HepG2 (cell line): ENCODE measurements around the gene RPS15A. TPM values are rescaled to one million over a fixed set of nuclear protein-coding genes. Genes with fewer than 3 reads are reported as not detected.

Source experiments
- ERF ChIP-seq: IDR thresholded peaks from 2 replicates; pipeline ENCODE4 v1.6.1; 2018; ENCODE audit warnings: missing biosample characterization, missing genetic modification reagents
- FIP1L1 ChIP-seq: fragments of 200-400 bp; formaldehyde crosslinking; IDR thresholded peaks from 2 replicates; pipeline ENCODE4 v1.6.1; 2018; ENCODE audit warnings: low read depth, mild to moderate bottlenecking, low read length, moderate library complexity, borderline replicate concordance; ENCODE audit not compliant: insufficient read depth
- GPN1 ChIP-seq: sonication (generic); formaldehyde crosslinking; IDR thresholded peaks from 2 replicates; pipeline ENCODE4 v1.5.1; 2020; ENCODE audit warnings: missing genetic modification reagents, borderline replicate concordance
- IKZF4 ChIP-seq: sonication (generic); formaldehyde crosslinking; IDR thresholded peaks from 2 replicates; pipeline ENCODE4 v1.5.1; 2020; ENCODE audit warnings: borderline replicate concordance, mild to moderate bottlenecking, low read depth, missing genetic modification reagents; ENCODE audit errors: not compliant biosample characterization
- JUND ChIP-seq: sonication (generic); formaldehyde crosslinking; IDR thresholded peaks from 2 replicates; pipeline ENCODE4 v1.8.0; 2022; ENCODE audit warnings: mild to moderate bottlenecking, missing genetic modification reagents
- MAFG ChIP-seq: sonication (generic); formaldehyde crosslinking; IDR thresholded peaks from 2 replicates; pipeline ENCODE4 v1.5.1; 2020; ENCODE audit warnings: mild to moderate bottlenecking, missing genetic modification reagents
- MTF2 ChIP-seq: sonication (generic); formaldehyde crosslinking; IDR thresholded peaks from 2 replicates; pipeline ENCODE4 v1.5.0; 2020; ENCODE audit warnings: missing genetic modification reagents, borderline replicate concordance
- ONECUT2 ChIP-seq: sonication (generic); formaldehyde crosslinking; IDR thresholded peaks from 2 replicates; pipeline ENCODE4 v1.4.0; 2020; ENCODE audit warnings: missing genetic modification reagents
- RELA ChIP-seq: sonication (generic); formaldehyde crosslinking; IDR thresholded peaks from 2 replicates; pipeline ENCODE4 v1.4.0; 2020; ENCODE audit warnings: missing genetic modification reagents
- SP140L ChIP-seq: sonication (generic); formaldehyde crosslinking; IDR thresholded peaks from 2 replicates; pipeline ENCODE4 v1.4.0; 2020; ENCODE audit warnings: missing genetic modification reagents, borderline replicate concordance
- WIZ ChIP-seq: sonication (generic); formaldehyde crosslinking; IDR thresholded peaks from 2 replicates; pipeline ENCODE4 v1.5.1; 2020; ENCODE audit warnings: mild to moderate bottlenecking, missing genetic modification reagents
- ZBTB1 ChIP-seq: sonication (generic); formaldehyde crosslinking; IDR thresholded peaks from 2 replicates; pipeline ENCODE4 v1.4.0; 2020; ENCODE audit warnings: missing genetic modification reagents, borderline replicate concordance
- ZNF24 ChIP-seq: fragments of 450-650 bp; IDR thresholded peaks from 2 replicates; pipeline ENCODE4 v1.6.1; 2017; ENCODE audit warnings: antibody characterized with exemption, mild to moderate bottlenecking
- ZNF34 ChIP-seq: sonication (generic); formaldehyde crosslinking; IDR thresholded peaks from 2 replicates; pipeline ENCODE4 v1.4.0; 2020; ENCODE audit warnings: mild to moderate bottlenecking, missing genetic modification reagents, borderline replicate concordance
- ZNF383 ChIP-seq: sonication (generic); formaldehyde crosslinking; IDR thresholded peaks from 2 replicates; pipeline ENCODE4 v1.4.0; 2020; ENCODE audit warnings: missing genetic modification reagents, mild to moderate bottlenecking, borderline replicate concordance
- ZNF747 ChIP-seq: sonication (generic); formaldehyde crosslinking; IDR thresholded peaks from 2 replicates; pipeline ENCODE4 v1.8.1; 2023; ENCODE audit warnings: missing genetic modification reagents, mild to moderate bottlenecking, borderline replicate concordance
- polyA plus RNA-seq, 8 experiments: library from polyadenylated mRNA; depleted of rRNA in 3 of 8; stranded (reverse) in 7 of 8; unstranded in 1 of 8; fragments of >200 nt; fragmentation: Illumina TruSeq in 4 of 8; extraction: Trizol in 4 of 8; gene quantifications; 2 replicates each; pipeline versions ENCODE4 v1.2.1 to v1.2.3, GENCODE V29; 2011 to 2016; ENCODE audit warnings: low read depth in 4 of 8, missing spikeins in 1 of 8, mixed read lengths in 1 of 8; ENCODE audit not compliant: insufficient read depth in 1 of 8
- total RNA-seq, 5 experiments: library from RNA; depleted of rRNA; stranded (reverse); fragments of >200 nt; fragmentation: Illumina TruSeq; extraction: Trizol; gene quantifications; 2 replicates each; pipeline ENCODE4 v1.2.3, GENCODE V29; 2016; ENCODE audit warnings: low read depth in 1 of 5
- TF ChIP-seq, protein P1 (sequence below): sonication (generic); formaldehyde crosslinking; IDR thresholded peaks from 2 replicates; pipeline ENCODE4 v1.8.1; 2023; ENCODE audit warnings: missing genetic modification reagents, inconsistent platforms, borderline replicate concordance
- TF ChIP-seq, protein P2 (sequence below), 2 experiments: fragments of 450-650 bp in 1 of 2; sonication (generic) in 1 of 2; formaldehyde crosslinking; IDR thresholded peaks; 2 replicates each; pipeline versions ENCODE4 v1.5.0 to v1.8.0; 2020 to 2022; ENCODE audit warnings: mild to moderate bottlenecking in 1 of 2, missing genetic modification reagents in 1 of 2
- TF ChIP-seq, protein P3 (sequence below): IDR thresholded peaks from 2 replicates; pipeline ENCODE4 v1.6.1; 2016; ENCODE audit warnings: control low read depth
- TF ChIP-seq, protein P4 (sequence below): sonication (generic); formaldehyde crosslinking; IDR thresholded peaks from 2 replicates; pipeline ENCODE4 v1.4.0; 2020; ENCODE audit warnings: missing genetic modification reagents, borderline replicate concordance
- TF ChIP-seq, protein P5 (sequence below): fragments of 450-650 bp; IDR thresholded peaks from 2 replicates; pipeline ENCODE4 v1.6.1; 2017

Gene RPS15A
- total and polyA plus RNA-seq, 2 of the 13 experiments (the other 11 are each of a cell fraction or from before 2014, with no cell fraction given), result 5,489 to 9,457 TPM

DNA sequence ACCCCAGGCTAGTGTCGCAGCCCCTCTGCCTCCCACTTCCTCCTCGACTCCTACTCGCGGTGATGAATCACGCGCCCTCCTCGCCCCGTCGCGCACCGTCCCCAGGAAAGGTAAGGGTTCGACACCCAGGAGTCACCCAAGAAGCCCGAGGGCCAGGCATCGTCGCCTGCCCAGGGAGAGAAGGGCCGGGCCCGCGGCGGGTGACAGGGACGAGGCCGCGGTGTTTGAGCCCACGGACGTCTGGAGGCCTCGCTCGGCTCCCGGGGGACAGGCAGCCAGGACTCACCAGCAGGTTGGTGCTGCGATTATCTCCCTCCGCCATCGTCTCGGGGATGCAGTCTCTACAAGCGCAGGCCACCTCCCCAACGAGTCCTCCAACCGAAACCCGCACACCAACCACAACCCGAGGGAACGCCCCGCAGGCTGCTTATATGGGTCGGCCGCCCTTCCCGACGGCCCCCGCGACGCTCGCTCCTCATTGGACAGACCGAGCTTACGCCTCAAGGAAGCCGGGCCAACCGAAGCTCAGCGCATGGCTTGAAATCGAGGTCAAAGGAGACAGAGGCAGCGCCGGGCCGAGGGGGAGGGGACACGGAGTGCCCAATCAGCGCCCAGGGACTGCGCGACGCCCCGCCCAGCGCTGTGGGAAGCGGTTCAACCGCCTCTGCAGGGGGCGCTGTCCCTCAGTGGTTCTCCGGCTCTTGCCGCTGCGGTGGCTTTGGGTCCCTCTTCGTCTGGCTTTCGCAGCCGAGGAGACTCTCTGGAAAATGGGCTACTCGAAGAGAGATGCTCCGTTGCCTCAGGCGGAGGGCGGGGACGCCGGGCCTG is 11.2 kb upstream of the RPS15A start, which contains the start of gene ARL6IP1 (continued):
- TF ChIP-seq, protein P1, sequence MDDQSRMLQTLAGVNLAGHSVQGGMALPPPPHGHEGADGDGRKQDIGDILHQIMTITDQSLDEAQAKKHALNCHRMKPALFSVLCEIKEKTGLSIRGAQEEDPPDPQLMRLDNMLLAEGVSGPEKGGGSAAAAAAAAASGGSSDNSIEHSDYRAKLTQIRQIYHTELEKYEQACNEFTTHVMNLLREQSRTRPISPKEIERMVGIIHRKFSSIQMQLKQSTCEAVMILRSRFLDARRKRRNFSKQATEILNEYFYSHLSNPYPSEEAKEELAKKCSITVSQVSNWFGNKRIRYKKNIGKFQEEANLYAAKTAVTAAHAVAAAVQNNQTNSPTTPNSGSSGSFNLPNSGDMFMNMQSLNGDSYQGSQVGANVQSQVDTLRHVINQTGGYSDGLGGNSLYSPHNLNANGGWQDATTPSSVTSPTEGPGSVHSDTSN, result peak; percentile 76; the same call in 1 of the 2 replicates
- TF ChIP-seq ZNF34 (CRISPR knock-in tag) (peak; percentile 97), JUND (CRISPR knock-in tag) (peak; percentile 66), GPN1 (CRISPR knock-in tag) (peak; percentile 94; the same call in 1 of the 2 replicates), FIP1L1 (peak; percentile 99; the same call in 1 of the 2 replicates), ZNF24 (no peak; the same call in none of the 2 replicates), MAFG (no peak), ONECUT2 (CRISPR knock-in tag) (peak; percentile 63; the same call in 1 of the 2 replicates), ERF (CRISPR knock-in tag) (peak; percentile 100), WIZ (CRISPR knock-in tag) (peak; percentile 80; the same call in 1 of the 2 replicates), SP140L (CRISPR knock-in tag) (peak; percentile 73; the same call in 1 of the 2 replicates), ZNF383 (peak; percentile 99), ZNF747 (peak; percentile 99), MTF2 (CRISPR knock-in tag) (peak; percentile 93), RELA (peak; percentile 78; the same call in 1 of the 2 replicates), IKZF4 (peak; percentile 58), ZBTB1 (CRISPR knock-in tag) (peak; percentile 47; the same call in 1 of the 2 replicates)
- TF ChIP-seq, protein P2, sequence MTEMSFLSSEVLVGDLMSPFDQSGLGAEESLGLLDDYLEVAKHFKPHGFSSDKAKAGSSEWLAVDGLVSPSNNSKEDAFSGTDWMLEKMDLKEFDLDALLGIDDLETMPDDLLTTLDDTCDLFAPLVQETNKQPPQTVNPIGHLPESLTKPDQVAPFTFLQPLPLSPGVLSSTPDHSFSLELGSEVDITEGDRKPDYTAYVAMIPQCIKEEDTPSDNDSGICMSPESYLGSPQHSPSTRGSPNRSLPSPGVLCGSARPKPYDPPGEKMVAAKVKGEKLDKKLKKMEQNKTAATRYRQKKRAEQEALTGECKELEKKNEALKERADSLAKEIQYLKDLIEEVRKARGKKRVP (CRISPR knock-in tag; IDR thresholded peaks at IDR 0.05), result peak in 1 of 2 experiments; percentile 87; a peak in 2 of 4 replicates
- TF ChIP-seq, protein P3, sequence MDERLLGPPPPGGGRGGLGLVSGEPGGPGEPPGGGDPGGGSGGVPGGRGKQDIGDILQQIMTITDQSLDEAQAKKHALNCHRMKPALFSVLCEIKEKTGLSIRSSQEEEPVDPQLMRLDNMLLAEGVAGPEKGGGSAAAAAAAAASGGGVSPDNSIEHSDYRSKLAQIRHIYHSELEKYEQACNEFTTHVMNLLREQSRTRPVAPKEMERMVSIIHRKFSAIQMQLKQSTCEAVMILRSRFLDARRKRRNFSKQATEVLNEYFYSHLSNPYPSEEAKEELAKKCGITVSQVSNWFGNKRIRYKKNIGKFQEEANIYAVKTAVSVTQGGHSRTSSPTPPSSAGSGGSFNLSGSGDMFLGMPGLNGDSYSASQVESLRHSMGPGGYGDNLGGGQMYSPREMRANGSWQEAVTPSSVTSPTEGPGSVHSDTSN (CRISPR knock-in tag), result peak; percentile 54; the same call in 1 of the 2 replicates
- TF ChIP-seq, protein P4, sequence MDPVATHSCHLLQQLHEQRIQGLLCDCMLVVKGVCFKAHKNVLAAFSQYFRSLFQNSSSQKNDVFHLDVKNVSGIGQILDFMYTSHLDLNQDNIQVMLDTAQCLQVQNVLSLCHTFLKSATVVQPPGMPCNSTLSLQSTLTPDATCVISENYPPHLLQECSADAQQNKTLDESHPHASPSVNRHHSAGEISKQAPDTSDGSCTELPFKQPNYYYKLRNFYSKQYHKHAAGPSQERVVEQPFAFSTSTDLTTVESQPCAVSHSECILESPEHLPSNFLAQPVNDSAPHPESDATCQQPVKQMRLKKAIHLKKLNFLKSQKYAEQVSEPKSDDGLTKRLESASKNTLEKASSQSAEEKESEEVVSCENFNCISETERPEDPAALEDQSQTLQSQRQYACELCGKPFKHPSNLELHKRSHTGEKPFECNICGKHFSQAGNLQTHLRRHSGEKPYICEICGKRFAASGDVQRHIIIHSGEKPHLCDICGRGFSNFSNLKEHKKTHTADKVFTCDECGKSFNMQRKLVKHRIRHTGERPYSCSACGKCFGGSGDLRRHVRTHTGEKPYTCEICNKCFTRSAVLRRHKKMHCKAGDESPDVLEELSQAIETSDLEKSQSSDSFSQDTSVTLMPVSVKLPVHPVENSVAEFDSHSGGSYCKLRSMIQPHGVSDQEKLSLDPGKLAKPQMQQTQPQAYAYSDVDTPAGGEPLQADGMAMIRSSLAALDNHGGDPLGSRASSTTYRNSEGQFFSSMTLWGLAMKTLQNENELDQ (CRISPR knock-in tag), result peak; percentile 82; the same call in 1 of the 2 replicates
- TF ChIP-seq, protein P5, sequence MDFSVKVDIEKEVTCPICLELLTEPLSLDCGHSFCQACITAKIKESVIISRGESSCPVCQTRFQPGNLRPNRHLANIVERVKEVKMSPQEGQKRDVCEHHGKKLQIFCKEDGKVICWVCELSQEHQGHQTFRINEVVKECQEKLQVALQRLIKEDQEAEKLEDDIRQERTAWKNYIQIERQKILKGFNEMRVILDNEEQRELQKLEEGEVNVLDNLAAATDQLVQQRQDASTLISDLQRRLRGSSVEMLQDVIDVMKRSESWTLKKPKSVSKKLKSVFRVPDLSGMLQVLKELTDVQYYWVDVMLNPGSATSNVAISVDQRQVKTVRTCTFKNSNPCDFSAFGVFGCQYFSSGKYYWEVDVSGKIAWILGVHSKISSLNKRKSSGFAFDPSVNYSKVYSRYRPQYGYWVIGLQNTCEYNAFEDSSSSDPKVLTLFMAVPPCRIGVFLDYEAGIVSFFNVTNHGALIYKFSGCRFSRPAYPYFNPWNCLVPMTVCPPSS, result no peak
